Neural progenitor cell (in vitro differentiated cells): Measurements from ENCODE around the gene ZNF581.

Source experiments
- CTCF ChIP-seq: fragments of 200-600 bp; sonication (generic); IDR thresholded peaks from 2 replicates; pipeline ENCODE4 v1.5.1; 2017; ENCODE audit warnings: antibody characterized with exemption, mild to moderate bottlenecking
- EZH2 ChIP-seq: fragments of 200-600 bp; sonication (generic); IDR thresholded peaks from 2 replicates; pipeline ENCODE4 v1.6.1; 2017; ENCODE audit warnings: antibody characterized with exemption, mild to moderate bottlenecking, moderate library complexity

GRCh38 chr19:55652311-55653128 is 9.1 kb downstream of the ZNF581 start:
- TF ChIP-seq CTCF, result no peak
- no peak for TF ChIP-seq EZH2
